ENCODE results near the gene KLHL17.

DNA sequence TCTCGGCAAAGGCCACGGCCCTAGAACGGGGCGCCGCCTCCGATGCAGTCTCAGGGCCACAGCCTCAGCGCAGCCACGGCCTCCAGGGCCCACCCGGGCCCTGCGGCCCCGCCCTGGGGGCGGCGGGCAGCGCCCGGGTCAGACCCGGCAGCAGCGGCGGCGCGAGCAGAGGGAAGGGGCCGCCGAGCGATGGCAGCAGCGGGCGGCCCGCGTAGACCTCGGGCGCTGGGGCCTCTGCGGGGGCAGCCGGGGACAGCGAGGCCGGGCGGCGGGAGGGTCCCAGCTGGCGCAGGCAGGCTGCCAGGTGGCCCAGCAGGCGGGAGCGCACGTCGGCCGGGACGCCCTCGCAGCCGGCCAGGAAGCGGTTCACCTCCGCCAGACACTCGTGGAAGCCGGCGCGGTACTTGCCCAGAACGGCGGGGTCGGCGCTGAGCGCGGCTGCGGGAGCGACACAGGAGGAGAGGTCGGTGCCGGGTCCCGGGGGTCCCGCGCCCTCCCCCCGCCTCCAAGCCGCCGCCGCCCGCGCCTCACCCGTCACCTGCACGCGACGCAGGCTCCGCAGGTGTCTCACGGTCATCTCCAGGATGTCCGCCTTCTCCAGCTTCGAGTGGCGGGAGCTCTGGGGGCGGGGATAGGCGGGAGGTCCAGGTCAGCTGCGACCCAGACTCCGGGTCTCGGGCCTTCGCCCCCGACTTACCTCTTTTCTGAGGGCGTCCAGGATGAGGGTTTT lies 38.8 kb downstream of the KLHL17 start:
- TF ChIP-seq CTCF (optimal IDR thresholded peaks at IDR 0.05 in 1 of 3, IDR thresholded peaks at IDR 0.05 in 1 of 3, conservative IDR thresholded peaks at IDR 0.05 in 1 of 3; ENCODE audit: extremely low read depth in 1 of 3, insufficient read depth in 2 of 3, low read length in 3 of 3) (no peak), EZH2 (IDR thresholded peaks at IDR 0.05; ENCODE audit: low read length) (peak; percentile 86)
